Colonic mucosa (tissue), 4 donors: Measurements from ENCODE around the gene CNTN4. TPM values are rescaled to one million over a fixed set of nuclear protein-coding genes. Genes with fewer than 3 reads are reported as not detected.

Source experiments
- DNase-seq: peaks from one replicate; pipeline ENCODE4 v3.0.0-alpha.2; 2020
- H3K27ac ChIP-seq: fragments of 200-600 bp; one replicate; pipeline ENCODE4 v1.8.0; 2021
- H3K27me3 ChIP-seq: fragments of 200-600 bp; one replicate; pipeline ENCODE4 v1.8.0; 2021
- H3K36me3 ChIP-seq: fragments of 200-600 bp; one replicate; pipeline ENCODE4 v1.8.0; 2021
- H3K4me1 ChIP-seq: fragments of 200-600 bp; one replicate; pipeline ENCODE4 v1.8.0; 2021; ENCODE audit warnings: mild to moderate bottlenecking
- H3K4me3 ChIP-seq: fragments of 200-600 bp; one replicate; pipeline ENCODE4 v1.8.0; 2021
- H3K9ac ChIP-seq, 2 donors: one replicate each; pipeline ENCODE4 v1.7.0; 2013; ENCODE audit warnings: control low read depth in 2 of 2, low read depth in 2 of 2, low read length in 2 of 2
- H3K9me3 ChIP-seq: fragments of 200-600 bp; one replicate; pipeline ENCODE4 v1.8.0; 2021
- intact Hi-C: fragments of 100-400 bp; cut with DNase I; formaldehyde crosslinking; loops from one replicate; pipeline ENCODE4 v1.14.1; 2022
- total RNA-seq, 2 donors: library from RNA; stranded (reverse); fragmentation: NEBNext Ultra II Directional in 1 of 2; extraction: Animal tissue kit (Norgen Biotek cat#: 25700) in 1 of 2; gene quantifications; one replicate each; pipeline ENCODE4 v1.2.1, GENCODE V29; 2021
- TF ChIP-seq, protein P1 (sequence below): fragments of 200-600 bp; IDR thresholded peaks from one replicate; pipeline ENCODE4 v1.8.0; 2022; ENCODE audit warnings: antibody characterized with exemption, mild to moderate bottlenecking
- donor health status: healthy.
- donor health status: DM: no; HTN: no; CAD: no.
- donor health status: DM: no; HTN: no; CAD: no.

Gene CNTN4
- total RNA-seq, 2 donors from 2014 or later: 8.2 to 19.1 TPM

DNA sequence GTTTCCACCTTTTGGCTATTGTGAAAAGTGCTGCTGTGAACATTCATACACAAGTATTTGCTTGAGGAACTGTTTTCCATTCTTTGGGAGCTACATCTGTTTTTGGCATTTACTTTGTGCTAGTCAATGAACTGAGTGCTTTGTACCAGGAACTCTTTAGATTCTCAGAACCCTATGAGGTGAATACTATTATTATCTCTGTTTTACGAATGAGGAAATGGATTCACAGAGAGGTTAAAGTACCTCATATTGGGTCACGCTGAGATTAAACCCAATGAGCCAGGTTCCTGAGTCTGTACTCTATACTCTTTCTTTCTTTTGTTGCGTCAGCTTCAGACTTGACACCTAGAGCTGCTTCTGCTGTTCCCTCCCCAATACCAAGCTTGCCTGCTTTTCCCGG lies 358.1 kb downstream of the CNTN4 start:
- Histone ChIP-seq H3K9ac (no peak overlapping the region), H3K36me3 (no peaks in the 10 kb centered on the region), H3K4me3 (no peak overlapping the region), H3K27me3 (no peaks in the 10 kb centered on the region), H3K9me3 (no peaks in the 10 kb centered on the region), H3K27ac (no peak overlapping the region), H3K4me1 (no peaks in the 10 kb centered on the region)
- DNase-seq: no peak
- TF ChIP-seq, protein P1, sequence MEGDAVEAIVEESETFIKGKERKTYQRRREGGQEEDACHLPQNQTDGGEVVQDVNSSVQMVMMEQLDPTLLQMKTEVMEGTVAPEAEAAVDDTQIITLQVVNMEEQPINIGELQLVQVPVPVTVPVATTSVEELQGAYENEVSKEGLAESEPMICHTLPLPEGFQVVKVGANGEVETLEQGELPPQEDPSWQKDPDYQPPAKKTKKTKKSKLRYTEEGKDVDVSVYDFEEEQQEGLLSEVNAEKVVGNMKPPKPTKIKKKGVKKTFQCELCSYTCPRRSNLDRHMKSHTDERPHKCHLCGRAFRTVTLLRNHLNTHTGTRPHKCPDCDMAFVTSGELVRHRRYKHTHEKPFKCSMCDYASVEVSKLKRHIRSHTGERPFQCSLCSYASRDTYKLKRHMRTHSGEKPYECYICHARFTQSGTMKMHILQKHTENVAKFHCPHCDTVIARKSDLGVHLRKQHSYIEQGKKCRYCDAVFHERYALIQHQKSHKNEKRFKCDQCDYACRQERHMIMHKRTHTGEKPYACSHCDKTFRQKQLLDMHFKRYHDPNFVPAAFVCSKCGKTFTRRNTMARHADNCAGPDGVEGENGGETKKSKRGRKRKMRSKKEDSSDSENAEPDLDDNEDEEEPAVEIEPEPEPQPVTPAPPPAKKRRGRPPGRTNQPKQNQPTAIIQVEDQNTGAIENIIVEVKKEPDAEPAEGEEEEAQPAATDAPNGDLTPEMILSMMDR: no peak
- intact Hi-C loops: no loop called here

DNA sequence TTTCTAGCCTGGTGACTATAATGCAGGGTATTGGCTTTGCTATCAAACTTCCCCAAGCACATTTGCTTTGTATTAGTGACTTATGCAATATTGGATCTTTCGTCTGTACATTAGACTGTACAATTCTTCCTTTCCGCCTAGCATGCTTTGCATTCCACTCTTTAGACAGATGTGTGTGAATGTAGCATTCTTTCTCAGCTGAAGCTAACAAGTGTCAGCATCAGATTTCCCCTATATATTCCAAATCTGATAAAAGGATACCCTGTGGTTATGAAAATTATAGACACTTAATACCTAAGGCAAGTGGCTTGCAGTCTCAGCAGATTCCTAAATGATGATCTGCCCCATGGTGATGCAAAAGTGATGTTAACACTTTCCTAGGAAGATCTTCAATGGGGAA lies 360.1 kb downstream of the CNTN4 start:
- intact Hi-C loops: no loop called here
- H3K4me1 ChIP-seq: no peaks in the 10 kb centered on the region
- TF ChIP-seq, protein P1: no peak
- no peaks in the 10 kb centered on the region for H3K27me3 ChIP-seq
- no peaks in the 10 kb centered on the region for H3K9me3 ChIP-seq
- no peak overlapping the region for H3K27ac ChIP-seq
- no peak overlapping the region for H3K4me3 ChIP-seq
- no peak overlapping the region for H3K9ac ChIP-seq
- no peaks in the 10 kb centered on the region for H3K36me3 ChIP-seq
- no peak for DNase-seq

DNA sequence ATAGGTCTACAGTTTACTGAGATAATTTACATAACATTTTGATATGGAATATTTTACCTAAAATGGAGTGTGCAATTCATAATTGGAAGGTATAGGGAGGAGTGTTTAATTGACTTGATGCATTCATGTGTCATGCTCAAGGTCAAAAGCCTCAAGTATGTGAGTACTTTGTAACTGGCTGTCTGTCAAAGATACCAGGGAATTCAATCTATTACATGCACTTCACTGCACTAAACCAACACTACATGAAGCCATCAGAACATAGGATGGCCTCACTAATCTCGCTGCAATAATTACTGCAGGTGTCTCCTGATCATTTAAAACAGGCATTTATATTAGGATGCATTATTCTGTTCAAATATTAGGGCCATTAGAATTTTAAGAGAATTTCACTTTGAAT lies 367.2 kb downstream of the CNTN4 start:
- no peaks in the 10 kb centered on the region for H3K27me3 ChIP-seq
- TF ChIP-seq, protein P1: no peak
- no peak overlapping the region for H3K27ac ChIP-seq
- H3K4me3 ChIP-seq: no peak overlapping the region
- intact Hi-C loops: no loop called here
- DNase-seq: no peak
- H3K9ac ChIP-seq: no peak overlapping the region
- no peaks in the 10 kb centered on the region for H3K36me3 ChIP-seq
- H3K4me1 ChIP-seq: no peaks in the 10 kb centered on the region
- H3K9me3 ChIP-seq: no peaks in the 10 kb centered on the region

DNA sequence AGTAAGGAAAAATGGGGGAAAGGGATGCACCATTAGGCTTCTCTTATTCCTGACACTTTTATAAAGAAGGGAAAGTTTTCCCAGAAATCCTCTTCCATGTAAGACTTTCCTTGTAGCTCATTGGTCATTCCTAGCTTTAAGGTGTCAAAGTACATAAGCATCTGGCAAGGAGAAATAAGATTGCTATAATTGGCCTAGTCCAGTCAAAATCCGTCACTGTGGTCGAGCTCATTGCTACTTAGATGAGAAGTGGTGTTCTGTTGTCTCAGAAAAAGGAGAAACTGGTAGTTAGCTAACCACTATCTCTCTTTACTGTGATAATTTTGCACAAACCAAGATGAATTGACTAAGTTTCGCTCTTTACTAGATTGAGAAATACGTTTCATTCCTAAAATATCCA lies 370.1 kb downstream of the CNTN4 start:
- H3K4me3 ChIP-seq: no peak overlapping the region
- intact Hi-C loops: no loop called here
- no peak for DNase-seq
- no peak overlapping the region for H3K9ac ChIP-seq
- no peaks in the 10 kb centered on the region for H3K36me3 ChIP-seq
- no peaks in the 10 kb centered on the region for H3K9me3 ChIP-seq
- no peaks in the 10 kb centered on the region for H3K27me3 ChIP-seq
- no peaks in the 10 kb centered on the region for H3K4me1 ChIP-seq
- H3K27ac ChIP-seq: no peak overlapping the region
- TF ChIP-seq, protein P1: no peak

DNA sequence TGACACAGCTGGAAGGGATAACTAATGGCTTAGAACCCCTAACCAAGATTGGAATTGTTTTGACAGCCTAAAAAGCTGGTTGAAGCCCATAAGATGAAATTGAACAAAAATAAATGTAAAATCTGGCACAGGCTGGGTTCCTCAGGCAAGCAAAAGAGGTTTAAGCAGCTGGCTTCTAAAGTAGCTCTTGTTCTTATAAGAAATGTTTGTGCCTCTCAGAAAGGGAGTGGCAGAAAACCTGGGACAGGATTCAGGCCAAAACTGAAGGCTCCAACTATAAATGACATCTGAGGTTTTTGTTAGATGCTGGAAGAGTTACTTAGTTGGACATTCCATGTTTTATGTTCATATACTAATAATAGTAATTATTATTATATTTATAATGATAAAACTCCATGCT lies 378.3 kb downstream of the CNTN4 start:
- Histone ChIP-seq H3K27me3 (no peaks in the 10 kb centered on the region), H3K27ac (no peak overlapping the region), H3K4me1 (no peaks in the 10 kb centered on the region), H3K9ac (no peak overlapping the region), H3K9me3 (no peaks in the 10 kb centered on the region), H3K4me3 (no peak overlapping the region), H3K36me3 (no peaks in the 10 kb centered on the region)
- intact Hi-C loops: no loop called here
- TF ChIP-seq, protein P1: no peak
- DNase-seq: no peak

DNA sequence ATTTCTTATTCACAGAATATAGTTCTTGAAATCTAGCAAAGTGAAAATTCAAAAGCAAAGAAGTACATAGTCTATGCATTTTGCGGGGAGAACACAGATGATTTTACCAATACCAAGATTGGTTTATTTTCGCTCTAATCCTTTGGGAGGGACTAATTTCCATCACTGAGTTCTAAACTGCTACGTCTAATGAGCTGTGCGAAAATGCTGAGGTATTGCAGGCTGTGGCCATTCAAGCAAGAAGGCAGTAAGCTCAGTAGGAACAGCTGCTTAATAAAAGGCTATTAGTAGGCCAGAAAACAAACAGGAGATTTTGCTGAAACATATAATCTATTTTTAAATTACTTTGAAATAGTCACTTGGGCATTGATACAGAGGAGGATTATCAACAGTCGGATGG lies 379.0 kb downstream of the CNTN4 start:
- H3K4me3 ChIP-seq: no peak overlapping the region
- no peak for DNase-seq
- H3K9ac ChIP-seq: no peak overlapping the region
- H3K9me3 ChIP-seq: no peaks in the 10 kb centered on the region
- intact Hi-C loops: no loop called here
- no peaks in the 10 kb centered on the region for H3K27me3 ChIP-seq
- H3K36me3 ChIP-seq: no peaks in the 10 kb centered on the region
- TF ChIP-seq, protein P1: no peak
- H3K27ac ChIP-seq: no peak overlapping the region
- no peaks in the 10 kb centered on the region for H3K4me1 ChIP-seq
